Smooth muscle cell (in vitro differentiated cells): Measurements from ENCODE around the gene SPIC. TPM values are rescaled to one million over a fixed set of nuclear protein-coding genes. Genes with fewer than 3 reads are reported as not detected.

Experiments
- DNase-seq: peaks from one replicate; lab custom pipeline; 2025; ENCODE audit not compliant: unreplicated experiment; lab: John Stamatoyannopoulos, UW
- H2AFZ ChIP-seq: fragments of 200-600 bp; sonication (generic); 2 replicates; pipeline ENCODE4 v1.6.0; 2016; ENCODE audit warnings: antibody characterized with exemption, low read depth, mild to moderate bottlenecking
- H3F3A ChIP-seq: fragments of 200-600 bp; sonication (generic); 2 replicates; pipeline ENCODE4 v1.6.0; 2017; ENCODE audit warnings: antibody characterized with exemption, low read depth
- H3K27ac ChIP-seq: fragments of 200-600 bp; sonication (generic); 2 replicates; pipeline ENCODE4 v1.5.1; 2016; ENCODE audit warnings: low read depth, mild to moderate bottlenecking
- H3K27me3 ChIP-seq: fragments of 200-600 bp; sonication (generic); 2 replicates; pipeline ENCODE4 v1.6.1; 2016; ENCODE audit warnings: low read depth, mild to moderate bottlenecking
- H3K36me3 ChIP-seq: fragments of 200-600 bp; sonication (generic); 2 replicates; pipeline ENCODE4 v1.5.1; 2016; ENCODE audit warnings: low read depth
- H3K4me1 ChIP-seq: fragments of 200-600 bp; sonication (generic); 2 replicates; pipeline ENCODE4 v1.5.1; 2016; ENCODE audit warnings: low read depth
- H3K4me2 ChIP-seq: fragments of 200-600 bp; sonication (generic); 2 replicates; pipeline ENCODE4 v1.6.0; 2016; ENCODE audit warnings: mild to moderate bottlenecking
- H3K4me3 ChIP-seq: fragments of 200-600 bp; sonication (generic); 2 replicates; pipeline ENCODE4 v1.5.1; 2016; ENCODE audit warnings: mild to moderate bottlenecking
- H3K79me2 ChIP-seq: fragments of 200-600 bp; sonication (generic); 2 replicates; pipeline ENCODE4 v1.6.0; 2016; ENCODE audit warnings: low read depth, mild to moderate bottlenecking
- H3K9ac ChIP-seq: fragments of 200-600 bp; sonication (generic); 2 replicates; pipeline ENCODE4 v1.6.0; 2016; ENCODE audit warnings: low read depth
- H3K9me3 ChIP-seq: fragments of 200-600 bp; sonication (generic); replicated peaks from 2 replicates; pipeline ENCODE4 v1.5.1; 2016; ENCODE audit warnings: low read depth
- H4K20me1 ChIP-seq: fragments of 200-600 bp; sonication (generic); 2 replicates; pipeline ENCODE4 v1.6.0; 2016; ENCODE audit warnings: low read depth
- WGBS: methylation state at CpG from one replicate; pipeline ENCODE4 v1.1.7; 2016; ENCODE audit warnings: low lambda C conversion rate; 5-methylcytosine and 5-hydroxymethylcytosine counted together
- polyA plus RNA-seq: library from polyadenylated mRNA; unstranded; fragments of >200 nt; fragmentation: Nextera tagmentation; extraction: Ambion mirVana; gene quantifications from 2 replicates; pipeline ENCODE4 v1.2.1, GENCODE V29; 2016
- total RNA-seq: library from RNA; depleted of rRNA; stranded (reverse); fragments of >200 nt; gene quantifications from 2 replicates; pipeline ENCODE4 v1.2.3, GENCODE V29; 2014
- TF ChIP-seq, protein P1 (sequence below): fragments of 200-600 bp; sonication (generic); IDR thresholded peaks from 2 replicates; pipeline ENCODE4 v1.5.1; 2017; ENCODE audit warnings: borderline replicate concordance, mild to moderate bottlenecking, antibody characterized with exemption; ENCODE audit not compliant: insufficient read depth, poor library complexity, severe bottlenecking

SPIC gene
- total and polyA plus RNA-seq, 2 experiments from 2014 or later: not detected

DNA sequence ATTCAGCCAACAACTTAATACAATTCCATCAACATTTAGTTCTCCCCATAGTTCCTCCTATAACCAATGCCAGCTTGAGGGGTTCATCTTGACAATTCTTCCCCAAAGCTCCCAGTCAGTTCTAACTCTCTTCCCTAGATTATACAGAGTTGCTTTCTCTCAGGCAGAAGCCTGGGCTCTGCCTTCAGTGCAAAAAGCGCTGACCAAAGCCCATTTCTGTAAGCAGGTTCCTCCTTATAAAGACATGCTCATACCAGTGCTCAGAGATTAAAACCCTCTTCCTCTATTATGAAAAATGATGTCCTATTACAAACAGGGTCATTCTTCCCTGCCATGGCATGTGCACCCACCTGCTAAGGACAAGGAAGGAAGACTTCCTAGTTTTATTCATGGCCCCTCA lies 16.2 kb downstream of the SPIC start:
- Histone ChIP-seq H2AFZ (no peak overlapping the region), H3K4me3 (no peak overlapping the region), H3K9me3 (no peaks in the 10 kb centered on the region), H3K79me2 (no peaks in the 10 kb centered on the region), H3K4me2 (no peak overlapping the region), H3K27ac (no peak overlapping the region), H3K36me3 (no peaks in the 10 kb centered on the region), H3K27me3 (no peaks in the 10 kb centered on the region), H4K20me1 (no peaks in the 10 kb centered on the region), H3K9ac (no peak overlapping the region), H3K4me1 (no peaks in the 10 kb centered on the region), H3F3A (no peaks in the 10 kb centered on the region)
- TF ChIP-seq, protein P1, sequence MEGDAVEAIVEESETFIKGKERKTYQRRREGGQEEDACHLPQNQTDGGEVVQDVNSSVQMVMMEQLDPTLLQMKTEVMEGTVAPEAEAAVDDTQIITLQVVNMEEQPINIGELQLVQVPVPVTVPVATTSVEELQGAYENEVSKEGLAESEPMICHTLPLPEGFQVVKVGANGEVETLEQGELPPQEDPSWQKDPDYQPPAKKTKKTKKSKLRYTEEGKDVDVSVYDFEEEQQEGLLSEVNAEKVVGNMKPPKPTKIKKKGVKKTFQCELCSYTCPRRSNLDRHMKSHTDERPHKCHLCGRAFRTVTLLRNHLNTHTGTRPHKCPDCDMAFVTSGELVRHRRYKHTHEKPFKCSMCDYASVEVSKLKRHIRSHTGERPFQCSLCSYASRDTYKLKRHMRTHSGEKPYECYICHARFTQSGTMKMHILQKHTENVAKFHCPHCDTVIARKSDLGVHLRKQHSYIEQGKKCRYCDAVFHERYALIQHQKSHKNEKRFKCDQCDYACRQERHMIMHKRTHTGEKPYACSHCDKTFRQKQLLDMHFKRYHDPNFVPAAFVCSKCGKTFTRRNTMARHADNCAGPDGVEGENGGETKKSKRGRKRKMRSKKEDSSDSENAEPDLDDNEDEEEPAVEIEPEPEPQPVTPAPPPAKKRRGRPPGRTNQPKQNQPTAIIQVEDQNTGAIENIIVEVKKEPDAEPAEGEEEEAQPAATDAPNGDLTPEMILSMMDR: no peak
- 93% methylated on average over 1 of the region's 1 CpG for WGBS
- DNase-seq: no peak

- H3K79me2 ChIP-seq: no peaks in the 10 kb centered on the region
- no peak overlapping the region for H3K9ac ChIP-seq
- no peak overlapping the region for H3K4me2 ChIP-seq
- H3K4me1 ChIP-seq: no peaks in the 10 kb centered on the region
- no peaks in the 10 kb centered on the region for H3F3A ChIP-seq
- 74% methylated on average over 1 of the region's 1 CpG for whole genome bisulfite sequencing
- no peak overlapping the region for H2AFZ ChIP-seq
- H3K4me3 ChIP-seq: no peak overlapping the region
- H3K27me3 ChIP-seq: no peaks in the 10 kb centered on the region
- no peak overlapping the region for H3K27ac ChIP-seq
- H3K9me3 ChIP-seq: no peaks in the 10 kb centered on the region
- no peak for DNase-seq
- TF ChIP-seq, protein P1: no peak
- no peaks in the 10 kb centered on the region for H4K20me1 ChIP-seq
- H3K36me3 ChIP-seq: no peaks in the 10 kb centered on the region
Observed at GRCh38 chr12:101493556-101493955, 18.4 kb downstream of the SPIC start.

- no peaks in the 10 kb centered on the region for H3K9me3 ChIP-seq
Observed at GRCh38 chr12:101498252-101498651, 23.1 kb downstream of the SPIC start.

More at GRCh38 chr12:101498252-101498651, 23.1 kb downstream of the SPIC start:
- TF ChIP-seq, protein P1: no peak
- H3K4me1 ChIP-seq: no peaks in the 10 kb centered on the region
- H3K4me3 ChIP-seq: no peak overlapping the region
- no peaks in the 10 kb centered on the region for H3K36me3 ChIP-seq
- H3K27ac ChIP-seq: no peak overlapping the region
- H3K27me3 ChIP-seq: peaks cover 4% of the 10 kb centered on the region
- no peaks in the 10 kb centered on the region for H3F3A ChIP-seq
- no peaks in the 10 kb centered on the region for H3K79me2 ChIP-seq
- WGBS: 91% methylated on average over 3 of the region's 3 CpGs
- H3K4me2 ChIP-seq: no peak overlapping the region
- no peak overlapping the region for H3K9ac ChIP-seq
- DNase-seq: no peak
- no peaks in the 10 kb centered on the region for H4K20me1 ChIP-seq
- H2AFZ ChIP-seq: no peak overlapping the region
